SU-DHL-6 (cell line): ENCODE measurements around the gene HK2.

Experiments used
- CTCF ChIP-seq: fragments of 200-600 bp; sonication (generic); IDR thresholded peaks from one replicate; pipeline ENCODE4 v1.5.1; 2017; ENCODE audit warnings: antibody characterized with exemption, mild to moderate bottlenecking, low read length, moderate library complexity; ENCODE audit not compliant: insufficient read depth, poor library complexity, severe bottlenecking
- EZH2phosphoT487 ChIP-seq: fragments of 200-600 bp; sonication (generic), shearing (Covaris generic); conservative IDR thresholded peaks from 2 replicates; pipeline ENCODE4 v1.6.1; 2018; ENCODE audit warnings: mild to moderate bottlenecking, antibody characterized with exemption, low read length, moderate library complexity, mixed read lengths

GRCh38 chr2:74883011-74883410 lies 49.1 kb downstream of the HK2 start:
- TF ChIP-seq CTCF, result no peak
- no peak for TF ChIP-seq EZH2phosphoT487
